T-helper 1 cell treated with Interleukin-12 subunit alpha and Interleukin-12 subunit beta and Interleukin-4 antibody, amounts not matched to agents 30 ng/mL and 1 ng/mL, for 36 hours (primary cell): ENCODE measurements around the gene B3GNT8. TPM values are rescaled to one million over a fixed set of nuclear protein-coding genes. Genes with fewer than 3 reads are reported as not detected.
"Not testable (repeated sequence)": the region's sequence is repeated elsewhere in the genome, so short reads cannot be mapped to it uniquely, and the experiment has no call there.

Experiments used
- intact Hi-C: fragments of 100-400 bp; cut with micrococcal nuclease; formaldehyde crosslinking; loops from one replicate; pipeline ENCODE4 v1.15.1; 2024
- total RNA-seq: library from RNA; stranded (reverse); gene quantifications from 2 replicates; pipeline ENCODE4 v1.2.3, GENCODE V29; 2022

B3GNT8 gene
- total RNA-seq, 1 donor from 2014 or later: 1.1 TPM

DNA sequence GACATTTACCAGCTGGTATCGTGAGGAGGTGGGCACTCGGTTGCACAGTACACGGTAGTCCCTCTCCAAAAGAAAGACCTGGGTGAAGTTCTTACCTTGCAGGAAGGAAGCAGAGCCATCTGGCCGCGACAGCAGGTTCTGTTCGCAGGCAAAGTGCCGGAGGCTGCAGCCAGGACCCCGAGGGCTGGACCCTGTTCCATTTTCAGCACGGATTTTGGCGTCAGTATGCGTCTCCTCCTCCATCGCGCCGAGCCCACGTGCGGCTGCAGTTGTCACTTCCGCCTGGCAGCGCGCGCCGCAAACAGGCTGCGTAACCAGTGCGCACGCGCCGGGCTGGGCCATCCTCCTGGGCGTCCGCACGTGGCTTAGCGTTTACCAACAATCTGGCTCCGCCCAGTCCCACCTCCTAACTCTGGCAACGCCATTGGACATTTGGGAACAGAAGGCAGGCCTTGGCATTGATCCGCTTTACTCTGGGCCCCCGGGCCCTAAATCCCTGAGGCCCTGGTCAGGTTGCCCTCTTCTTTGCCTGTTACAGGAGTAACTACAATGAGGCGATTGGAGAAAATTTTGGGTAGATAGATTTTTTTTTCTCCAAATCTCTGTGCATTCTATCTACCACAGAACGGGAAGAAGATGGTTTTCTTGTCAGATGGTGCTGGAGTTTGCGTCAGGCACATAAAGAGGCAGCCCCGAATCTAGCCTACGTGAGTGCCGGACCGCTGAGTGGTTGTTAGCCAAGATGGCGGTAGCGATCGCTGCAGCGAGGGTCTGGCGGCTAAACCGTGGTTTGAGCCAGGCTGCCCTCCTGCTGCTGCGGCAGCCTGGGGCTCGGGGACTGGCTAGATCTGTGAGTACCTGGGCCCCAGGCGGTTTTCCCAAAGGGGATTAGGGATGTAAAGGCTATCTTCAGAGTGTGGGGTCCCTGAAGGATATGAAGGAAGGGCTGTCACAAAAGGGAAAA, 29.8 kb downstream of the B3GNT8 start, which contains the start of the genes BCKDHA and EXOSC5:
Gene BCKDHA, plus strand, starts transcription at position 733 of the 964 bp plus-strand sequence. Its CDS starts 10 bp downstream, at position 743.
Gene EXOSC5, minus strand, starts transcription at position 274 of the 964 bp plus-strand sequence. Its CDS starts 31 bp downstream, at position 243.
- intact Hi-C loops: loop anchor here (1.0 to 5.0 kb wide), 13 partner anchors 33 to 954 kb away; partner anchors contain the start of genes ACTMAP, B9D2, COQ8B and DMAC2

DNA sequence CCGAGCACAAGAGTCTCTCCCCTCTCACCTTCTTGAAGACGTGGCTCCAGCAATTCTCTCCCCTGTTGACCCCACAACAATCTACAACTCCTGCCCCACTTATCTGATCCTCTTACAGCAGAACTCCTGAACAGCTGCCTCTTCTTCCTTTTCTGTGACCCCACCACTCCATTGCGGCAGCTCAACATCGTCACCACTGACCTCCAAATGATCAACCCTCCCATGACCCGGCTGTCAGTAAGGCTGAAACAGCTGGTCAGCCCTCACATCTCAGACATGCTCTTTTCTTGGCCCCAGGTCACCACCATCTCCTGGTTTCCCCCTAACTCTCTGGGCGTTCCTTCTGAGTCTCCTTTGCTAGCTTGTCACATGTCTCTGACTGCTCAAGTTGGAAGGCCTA, 31.8 kb downstream of the B3GNT8 start:
- intact Hi-C loops: loop anchor here (5.0 kb wide), 2 partner anchors 643 to 823 kb away; partner anchors contain the start of genes ACTMAP and SNRPA

DNA sequence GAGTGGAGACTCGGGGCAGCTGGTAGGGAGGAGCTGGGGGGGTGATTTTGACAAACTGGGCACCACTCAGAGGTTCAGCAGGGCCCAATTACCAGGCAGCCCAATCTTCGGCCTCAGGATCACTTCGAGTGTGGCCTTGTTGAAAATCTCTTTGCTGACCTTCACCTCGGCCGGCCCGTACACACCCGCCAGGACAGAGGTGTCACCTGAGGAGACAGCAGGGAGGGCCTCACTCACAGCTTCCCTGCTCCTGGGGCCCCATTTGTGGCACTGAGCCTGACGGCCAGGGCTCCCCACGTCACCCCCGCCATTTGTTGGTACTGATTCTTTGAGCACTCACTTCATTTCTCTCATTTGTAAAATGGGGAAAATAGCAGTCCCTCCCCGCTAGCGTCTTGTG, 34.4 kb downstream of the B3GNT8 start:
- intact Hi-C loops: no loop called here

DNA sequence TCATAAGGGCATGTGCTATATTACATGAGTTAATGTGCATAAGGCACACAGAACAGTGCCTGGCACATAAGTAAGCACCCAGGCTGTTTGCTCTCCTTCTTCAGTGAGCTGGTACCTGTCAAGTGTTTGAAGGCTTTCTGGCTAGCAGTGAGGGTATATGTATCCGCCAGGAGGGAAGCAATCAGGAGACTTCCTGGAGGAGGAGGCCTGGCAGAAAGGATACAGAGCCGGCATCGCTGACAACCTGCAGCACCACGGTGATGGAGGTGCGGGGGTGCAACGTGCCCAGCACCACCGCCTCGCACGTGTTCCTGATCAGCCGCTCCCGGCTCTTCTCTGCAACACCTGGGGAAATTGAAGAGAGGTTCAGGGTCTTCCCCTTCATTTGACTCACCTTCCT, 35.6 kb downstream of the B3GNT8 start:
- intact Hi-C loops: no loop called here

DNA sequence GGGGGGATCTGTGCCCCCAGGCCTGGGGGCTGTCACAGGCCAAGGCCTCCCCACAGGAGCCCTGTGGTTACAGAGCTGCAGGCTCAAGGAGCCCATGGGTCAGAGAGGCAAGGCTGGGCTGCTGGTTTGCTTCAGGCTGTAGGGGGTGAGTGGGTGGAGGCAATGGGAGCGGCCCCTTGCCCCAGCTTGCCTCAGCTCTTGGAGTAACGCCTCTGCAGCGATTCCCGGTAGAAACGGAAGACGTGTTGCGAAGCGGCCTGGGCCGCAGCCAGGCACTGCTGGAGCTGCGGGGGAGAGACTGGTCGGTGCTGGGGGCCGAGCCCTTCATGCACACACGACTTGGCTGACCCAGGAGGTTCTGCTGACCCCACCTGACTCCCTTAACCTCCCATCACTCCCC, 40.7 kb downstream of the B3GNT8 start:
- intact Hi-C loops: no loop called here

DNA sequence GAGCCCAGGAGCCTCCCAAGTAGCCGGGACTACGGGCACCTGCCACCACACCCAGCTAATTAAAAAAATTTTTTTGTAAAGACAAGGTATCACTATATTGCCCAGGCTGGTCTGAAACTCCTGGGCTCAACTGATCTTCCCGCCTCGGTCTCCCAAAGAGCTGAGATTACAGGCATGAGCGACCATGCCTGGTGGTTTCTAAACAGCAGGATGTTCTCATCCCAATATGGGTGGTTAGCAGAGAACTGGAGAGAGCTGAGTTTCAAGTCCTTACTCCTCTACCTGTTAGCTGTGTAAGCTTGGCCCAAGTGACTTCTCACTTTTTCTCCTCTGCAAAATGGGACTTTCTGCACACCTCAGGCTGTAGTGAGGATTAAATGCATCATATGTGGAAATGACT, 42.8 kb downstream of the B3GNT8 start:
- intact Hi-C loops: no loop called here

DNA sequence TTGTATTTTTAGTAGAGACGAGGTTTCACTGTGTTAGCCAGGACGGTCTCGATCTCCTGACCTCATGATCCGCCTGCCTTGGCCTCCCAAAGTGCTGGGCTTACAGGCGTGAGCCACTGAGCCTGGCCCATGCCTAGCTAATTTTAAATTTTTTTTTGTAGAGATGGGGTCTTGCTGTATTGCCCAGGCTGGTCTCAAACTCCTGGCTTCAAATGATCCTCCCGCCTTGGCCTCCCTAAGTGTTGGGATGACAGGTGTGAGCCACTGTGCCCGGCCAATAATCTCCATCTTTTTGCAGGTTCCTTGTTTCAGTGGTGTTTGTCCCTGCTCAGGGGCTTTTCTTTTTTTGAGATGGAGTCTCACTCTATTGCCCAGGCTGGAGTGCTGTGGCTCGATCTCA, 45.6 kb downstream of the B3GNT8 start:
- intact Hi-C loops: not testable (repeated sequence)

DNA sequence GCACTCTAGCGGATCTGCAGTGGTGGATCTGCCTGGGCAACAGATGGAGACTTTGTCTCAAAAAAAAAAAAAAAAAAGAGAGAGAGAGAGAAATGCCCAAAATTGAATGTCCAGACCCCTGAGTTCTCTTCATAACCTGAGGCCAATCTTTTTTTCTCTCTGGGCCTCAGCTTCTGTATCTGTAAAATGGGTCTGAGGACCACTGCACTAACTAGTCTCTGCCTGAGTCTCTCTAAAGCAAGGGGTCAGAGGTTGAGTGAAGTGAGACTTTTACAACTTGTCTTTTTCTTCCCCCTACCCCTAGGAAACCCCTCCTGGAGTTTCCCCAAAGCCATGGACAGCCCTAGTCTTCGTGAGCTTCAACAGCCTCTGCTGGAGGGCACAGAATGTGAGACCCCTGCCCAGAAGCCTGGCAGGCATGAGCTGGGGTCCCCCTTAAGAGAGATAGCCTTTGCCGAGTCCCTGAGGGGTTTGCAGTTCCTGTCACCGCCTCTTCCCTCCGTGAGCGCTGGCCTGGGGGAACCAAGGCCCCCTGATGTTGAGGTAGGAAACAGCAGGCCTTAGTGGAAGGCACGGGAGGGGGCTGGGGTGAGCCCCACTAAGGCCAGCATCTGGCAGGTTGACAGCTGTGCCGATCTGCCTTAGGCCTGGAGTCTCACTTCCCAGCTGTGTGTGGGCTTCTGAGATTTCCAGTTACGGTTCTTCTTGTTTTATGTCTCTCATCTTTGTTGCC, 49.0 kb downstream of the B3GNT8 start:
- intact Hi-C loops: no loop called here

DNA sequence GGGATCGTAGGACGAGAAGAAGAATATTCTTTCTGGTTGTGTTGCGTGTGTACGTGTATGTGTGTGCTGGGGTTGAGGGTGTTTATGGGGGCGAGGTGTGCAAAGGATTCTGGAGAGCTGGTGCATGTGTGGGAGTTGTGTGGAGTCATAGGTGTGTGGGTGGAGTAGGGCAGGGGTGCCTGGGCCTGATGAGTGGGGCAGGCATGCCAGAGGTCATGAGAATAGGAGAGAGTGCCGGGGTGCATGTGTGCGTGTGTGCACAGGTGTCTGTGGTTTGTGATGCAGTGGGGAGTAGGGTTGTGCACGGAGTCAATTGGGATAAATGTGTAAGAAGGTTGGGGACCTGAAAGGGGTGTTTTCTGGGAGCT, 50.2 kb downstream of the B3GNT8 start:
- intact Hi-C loops: no loop called here

DNA sequence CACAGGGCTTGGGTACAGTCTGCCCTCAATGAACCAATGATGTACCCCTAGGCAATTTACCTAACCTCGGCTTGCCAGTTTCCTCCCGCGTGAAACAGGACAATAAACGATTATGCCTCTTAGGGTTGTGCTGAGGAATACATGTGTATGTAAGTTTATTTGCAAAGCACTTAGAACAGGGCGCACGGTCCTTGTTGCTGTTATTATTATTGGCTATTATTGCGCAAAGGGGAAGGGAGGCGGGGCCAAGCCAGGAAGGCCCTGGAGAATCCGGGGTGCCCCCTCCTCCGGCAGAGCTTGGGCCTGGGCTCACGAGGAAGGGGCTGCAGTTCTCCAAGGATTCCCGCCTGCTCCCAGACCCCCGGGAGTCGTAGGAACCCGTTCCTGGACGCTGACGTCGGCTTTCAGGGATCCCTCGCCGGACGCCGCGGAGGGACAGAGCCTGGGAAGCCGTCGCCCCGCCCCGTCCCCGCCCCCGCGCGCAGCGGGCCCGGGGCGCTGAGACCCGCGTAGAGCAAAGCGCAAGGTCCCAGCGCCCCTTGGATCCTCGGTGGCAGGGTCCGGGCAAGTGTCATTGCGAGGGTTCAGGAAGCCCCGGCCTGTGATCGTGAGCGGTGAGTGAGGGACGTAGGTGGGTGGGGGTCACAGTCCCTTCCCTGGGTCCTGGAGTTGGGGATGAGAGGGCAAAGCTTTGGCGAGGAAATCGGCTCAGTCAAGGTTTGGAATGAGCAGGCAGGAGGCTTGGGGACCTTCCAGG, 50.8 kb downstream of the B3GNT8 start, which contains the start of gene TMEM91:
Gene TMEM91, plus strand, starts transcription at position 293 of the 757 bp plus-strand sequence. CDS start 1,777 bp downstream, outside the sequence.
- intact Hi-C loops: no loop called here

Other genes with a start within 250 kb of the B3GNT8 start
- gene CYP2S1, start 234.2 kb downstream of the B3GNT8 start, total RNA-seq: 0.73 and 2.1 TPM in 2 replicates
- gene AXL, start 208.2 kb downstream of the B3GNT8 start, total RNA-seq: 0.05 and 0.17 TPM in 2 replicates
- gene HNRNPUL1, start 163.0 kb downstream of the B3GNT8 start, total RNA-seq: 297 and 309 TPM in 2 replicates
- gene CCDC97, start 117.2 kb downstream of the B3GNT8 start, total RNA-seq: 62.2 and 65.1 TPM in 2 replicates
- gene TGFB1, start 73.5 kb downstream of the B3GNT8 start, total RNA-seq: 157 and 159 TPM in 2 replicates
- 11.1 and 11.8 TPM in 2 replicates for gene B9D2, start 63.2 kb downstream of the B3GNT8 start, total RNA-seq
- gene TMEM91, start 50.8 kb downstream of the B3GNT8 start, total RNA-seq: 3.8 and 4.9 TPM in 2 replicates
- gene EXOSC5, start 30.0 kb downstream of the B3GNT8 start, total RNA-seq: 31.3 and 37.6 TPM in 2 replicates
- gene BCKDHA, start 29.6 kb downstream of the B3GNT8 start, total RNA-seq: 13.8 and 18.2 TPM in 2 replicates
- gene DMAC2, start 12.5 kb upstream of the B3GNT8 start, total RNA-seq: 42.0 and 42.8 TPM in 2 replicates
- not detected in 2 replicates for gene ERICH4, start 15.8 kb upstream of the B3GNT8 start, total RNA-seq
- 45.3 TPM in 2 replicates for gene CEACAM21, start 148.8 kb upstream of the B3GNT8 start, total RNA-seq
- not detected in 2 replicates for gene CEACAM4, start 199.7 kb upstream of the B3GNT8 start, total RNA-seq